IMR-90 (cell line): ENCODE results near the gene TOP2B. TPM values are rescaled to one million over a fixed set of nuclear protein-coding genes. Genes with fewer than 3 reads are reported as not detected.

Source experiments
- ATAC-seq: fragments of 200-7000 bp; cut with Tn5 transposase; 2 replicates; pipeline ENCODE4 v1.9.1; 2020; ENCODE audit warnings: low read depth, mild to moderate bottlenecking, moderate library complexity
- BruUV-seq: library from RNA; stranded (reverse); fragments of 400-500 nt; replicated peaks from 2 replicates; lab custom pipeline; 2021; lab: Mats Ljungman, UMichigan
- CTCF ChIA-PET: fragments of 300-600 bp; formaldehyde crosslinking; extraction: SDS; loops from one replicate; lab custom pipeline; 2021; ENCODE audit warnings: antibody characterized with exemption; lab: Yijun Ruan, JAX
- POLR2A ChIA-PET: fragments of 300-600 bp; sonication (Branson Sonifier 250); formaldehyde crosslinking; loops from one replicate; lab custom pipeline; 2022; ENCODE audit warnings: antibody characterized with exemption; ENCODE audit not compliant: unreplicated experiment; lab: Charles Lee
- DNase-seq: peaks from one replicate; pipeline ENCODE4 v3.0.0; 2013
- H2AFZ ChIP-seq: replicated peaks from 2 replicates; pipeline ENCODE3; 2013; ENCODE audit warnings: low read length, mild to moderate bottlenecking; ENCODE audit not compliant: poor library complexity
- H2AK5ac ChIP-seq: 2 replicates; pipeline ENCODE4 v1.6.1; 2013; ENCODE audit warnings: low read depth, low read length, inconsistent platforms
- H2AK9ac ChIP-seq: replicated peaks from 2 replicates; pipeline ENCODE3; 2013; ENCODE audit warnings: mild to moderate bottlenecking, low read depth, low read length, moderate library complexity; ENCODE audit not compliant: poor library complexity
- H2BK120ac ChIP-seq: 2 replicates; pipeline ENCODE4 v1.6.1; 2013; ENCODE audit warnings: low read depth, low read length, inconsistent platforms
- H2BK15ac ChIP-seq: 3 replicates; pipeline ENCODE4 v1.6.1; 2013; ENCODE audit warnings: low read depth, low read length, inconsistent platforms
- H2BK20ac ChIP-seq: 2 replicates; pipeline ENCODE4 v1.6.1; 2013; ENCODE audit warnings: low read depth, mild to moderate bottlenecking, inconsistent platforms, low read length, moderate library complexity
- H2BK5ac ChIP-seq: 2 replicates; pipeline ENCODE4 v1.6.1; 2013; ENCODE audit warnings: mild to moderate bottlenecking, low read depth, low read length, inconsistent platforms; ENCODE audit not compliant: poor library complexity, severe bottlenecking
- H3K14ac ChIP-seq: replicated peaks from 2 replicates; pipeline ENCODE4 v1.6.1; 2013; ENCODE audit warnings: low read depth, low read length, inconsistent platforms
- H3K18ac ChIP-seq: 2 replicates; pipeline ENCODE4 v1.6.1; 2013; ENCODE audit warnings: low read depth, low read length, control low read depth
- H3K23ac ChIP-seq: 2 replicates; pipeline ENCODE4 v1.6.1; 2013; ENCODE audit warnings: low read depth, low read length, inconsistent platforms
- H3K27ac ChIP-seq: 2 replicates; pipeline ENCODE4 v1.5.1; 2013; ENCODE audit warnings: mild to moderate bottlenecking, control low read depth, low read length; ENCODE audit not compliant: insufficient read depth
- H3K27me3 ChIP-seq: 2 replicates; pipeline ENCODE4 v1.6.1; 2013; ENCODE audit warnings: low read length; ENCODE audit not compliant: control insufficient read depth, insufficient read depth
- H3K36me3 ChIP-seq: 2 replicates; pipeline ENCODE4 v1.6.1; 2013; ENCODE audit warnings: low read length, mixed read lengths; ENCODE audit not compliant: control insufficient read depth, insufficient read depth
- H3K4ac ChIP-seq: 2 replicates; pipeline ENCODE4 v1.6.1; 2013; ENCODE audit warnings: low read depth, low read length, inconsistent platforms
- H3K4me1 ChIP-seq: 2 replicates; pipeline ENCODE4 v1.6.1; 2013; ENCODE audit warnings: low read length, mixed read lengths; ENCODE audit not compliant: control insufficient read depth, insufficient read depth
- H3K4me2 ChIP-seq: 2 replicates; pipeline ENCODE4 v1.6.1; 2013; ENCODE audit warnings: low read depth, mild to moderate bottlenecking, control low read depth, low read length, moderate library complexity
- H3K4me3 ChIP-seq: 2 replicates; pipeline ENCODE4 v1.5.1; 2013; ENCODE audit warnings: low read depth, mild to moderate bottlenecking, control low read depth, low read length, moderate library complexity; ENCODE audit not compliant: insufficient read depth
- H3K56ac ChIP-seq: 2 replicates; pipeline ENCODE4 v1.6.1; 2013; ENCODE audit warnings: low read length, inconsistent platforms; ENCODE audit not compliant: insufficient read depth; ENCODE audit errors: extremely low read depth
- H3K79me1 ChIP-seq, 2 experiments: 2 replicates each; pipeline ENCODE4 v1.6.1; 2013; ENCODE audit warnings: low read length in 2 of 2, inconsistent platforms in 1 of 2, low read depth in 1 of 2
- H3K9ac ChIP-seq: 2 replicates; pipeline ENCODE4 v1.6.1; 2013; ENCODE audit warnings: low read depth, low read length, control low read depth
- H3K9me1 ChIP-seq: 2 replicates; pipeline ENCODE4 v1.6.1; 2013; ENCODE audit warnings: low read length, inconsistent platforms; ENCODE audit not compliant: insufficient read depth
- H3K9me3 ChIP-seq: 2 replicates; pipeline ENCODE4 v1.6.1; 2013; ENCODE audit warnings: low read length; ENCODE audit not compliant: control insufficient read depth, insufficient read depth
- H4K20me1 ChIP-seq: 2 replicates; pipeline ENCODE4 v1.6.1; 2013; ENCODE audit warnings: low read length, inconsistent platforms; ENCODE audit not compliant: insufficient read depth
- H4K5ac ChIP-seq: 2 replicates; pipeline ENCODE4 v1.6.1; 2013; ENCODE audit warnings: mild to moderate bottlenecking, low read depth, low read length, control low read depth
- H4K8ac ChIP-seq, 2 experiments: 2 replicates each; pipeline ENCODE4 v1.6.1; 2013; ENCODE audit warnings: low read depth in 2 of 2, low read length in 2 of 2, control low read depth in 1 of 2, inconsistent platforms in 1 of 2
- H4K91ac ChIP-seq: 2 replicates; pipeline ENCODE4 v1.6.1; 2013; ENCODE audit warnings: low read depth, low read length, inconsistent platforms; ENCODE audit not compliant: insufficient read depth
- BHLHE40 ChIP-seq: fragments of 150-350 bp; IDR thresholded peaks from 2 replicates; pipeline ENCODE4 v1.6.1; 2016; ENCODE audit warnings: mild to moderate bottlenecking, low read depth, low read length
- CHD1 ChIP-seq: IDR thresholded peaks from 2 replicates; pipeline ENCODE4 v1.6.1; 2012; ENCODE audit warnings: low read depth, low read length, improper control_type of control experiment
- CTCF ChIP-seq: conservative IDR thresholded peaks from 2 replicates; pipeline ENCODE4 v1.5.1; 2012; ENCODE audit warnings: mild to moderate bottlenecking, low read depth, low read length, improper control_type of control experiment
- ELK1 ChIP-seq: fragments of 150-350 bp; IDR thresholded peaks from 2 replicates; pipeline ENCODE4 v1.6.1; 2016; ENCODE audit warnings: low read depth, mild to moderate bottlenecking, low read length, moderate library complexity, borderline replicate concordance
- RAD21 ChIP-seq: IDR thresholded peaks from 2 replicates; pipeline ENCODE4 v1.6.1; 2012; ENCODE audit warnings: low read length, improper control_type of control experiment
- SMC3 ChIP-seq: fragments of 150-350 bp; IDR thresholded peaks from 2 replicates; pipeline ENCODE4 v1.6.1; 2016; ENCODE audit warnings: low read depth, mild to moderate bottlenecking, antibody characterized with exemption, low read length, moderate library complexity
- WGBS, 2 experiments: methylation state at CpG; one replicate each; pipeline versions ENCODE4 v1.1.5 to v1.1.7; 2013; ENCODE audit warnings: missing lambda C conversion rate in 2 of 2; ENCODE audit not compliant: insufficient read length in 1 of 2; ENCODE audit errors: extremely low coverage in 2 of 2; 5-methylcytosine and 5-hydroxymethylcytosine counted together
- dilution Hi-C: fragments of 300-500 bp; cut with HindIII; formaldehyde crosslinking; loops from one replicate; pipeline ENCODE4 v1.14.3; 2018; ENCODE audit warnings: low sequenced_read_pairs; ENCODE audit not compliant: unreplicated experiment
- in situ Hi-C: fragments of 300-500 bp; cut with MboI; formaldehyde crosslinking; loops from 3 replicates; pipeline ENCODE4 v1.14.3; 2019; ENCODE audit warnings: low sequenced_read_pairs, inconsistent platforms, mixed read lengths
- intact Hi-C: fragments of 100-400 bp; cut with micrococcal nuclease; formaldehyde crosslinking; loops from 2 replicates; pipeline ENCODE4 v1.10.0; 2022
- polyA plus RNA-seq, 3 experiments: library from polyadenylated mRNA; depleted of rRNA; stranded (reverse); fragments of >200 nt; gene quantifications; 2 replicates each; pipeline ENCODE4 v1.2.3, GENCODE V29; 2012; ENCODE audit warnings: low replicate concordance in 1 of 3
- total RNA-seq: library from RNA; depleted of rRNA; stranded (reverse); fragments of >200 nt; gene quantifications from 2 replicates; pipeline ENCODE4 v1.2.3, GENCODE V29; 2012

The TOP2B gene
- total and polyA plus RNA-seq, 2 of the 4 experiments (the other 2 are of a cell fraction): 45.5 to 53.4 TPM

GRCh38 chr3:25648107-25648535, 16.6 kb downstream of the TOP2B start:
- H2BK15ac ChIP-seq: no peak overlapping the region
- DNase-seq (peak; percentile 82), ATAC-seq (peak; percentile 98)
- H2BK5ac ChIP-seq: no peak overlapping the region
- H3K4ac ChIP-seq: no peak overlapping the region
- H4K91ac ChIP-seq: no peak overlapping the region
- no peak overlapping the region for H4K8ac ChIP-seq
- intact Hi-C loops (loop anchor here (1.0 to 2.0 kb wide), 3 partner anchors 135 to 209 kb away; partner anchors contain the start of gene NGLY1), in situ Hi-C loops (loop anchor here (10.0 kb wide), 1 partner anchor 197 kb away; no protein-coding TSS in a partner anchor), dilution Hi-C loops (no loop called here)
- peaks cover 2% of the 10 kb centered on the region; the same call in 1 of the 2 replicates for H3K36me3 ChIP-seq
- H3K79me1 ChIP-seq: peaks cover 19 to 41% of the 10 kb centered on the region in 2 experiments; a peak in 3 of 4 replicates
- no peaks in the 10 kb centered on the region for H3K9me3 ChIP-seq
- no peak overlapping the region for H3K4me3 ChIP-seq
- no CpG with 5 or more reads among the region's 3 CpGs for WGBS, 2 experiments
- no peak overlapping the region for H3K27ac ChIP-seq
- no TSS peak for BruUV-seq
- no peak overlapping the region for H3K18ac ChIP-seq
- H4K5ac ChIP-seq: no peak overlapping the region
- no peak overlapping the region for H3K9ac ChIP-seq
- POLR2A ChIA-PET: no interaction called here
- H2AK5ac ChIP-seq: no peak overlapping the region
- no peak overlapping the region for H3K4me2 ChIP-seq
- no peaks in the 10 kb centered on the region for H3K9me1 ChIP-seq
- H2BK120ac ChIP-seq: no peak overlapping the region
- peaks cover under 1% of the 10 kb centered on the region; the same call in 1 of the 2 replicates for H3K4me1 ChIP-seq
- no peak overlapping the region for H2AFZ ChIP-seq
- H2AK9ac ChIP-seq: no peak overlapping the region
- peaks cover 34% of the 10 kb centered on the region for H4K20me1 ChIP-seq
- no peak overlapping the region for H3K56ac ChIP-seq
- no peak overlapping the region for H3K14ac ChIP-seq
- TF ChIP-seq CTCF: peak; percentile 93
- peak; percentile 94 for TF ChIP-seq RAD21
- TF ChIP-seq BHLHE40: peak; percentile 87
- TF ChIP-seq SMC3: peak; percentile 85
- no peak for TF ChIP-seq ELK1
- no peak for TF ChIP-seq CHD1
- no peak overlapping the region for H3K23ac ChIP-seq
- CTCF ChIA-PET: interaction anchor here (0.6 to 3.2 kb wide), 13 partner anchors 8 to 215 kb away, joined by 3 to 14 read pairs (median 4); no protein-coding TSS in a partner anchor
- H3K27me3 ChIP-seq: no peaks in the 10 kb centered on the region
- H2BK20ac ChIP-seq: no peak overlapping the region
